ENCODE measurements around the gene AXDND1.

AXDND1 gene

GRCh38 chr1:179340918-179341317, 24.9 kb upstream of the AXDND1 start:
- Histone ChIP-seq H3K27ac (replicated peaks) (no peak overlapping the region), H3K27me3 (ENCODE audit: insufficient read depth, poor library complexity, severe bottlenecking) (no peaks in the 10 kb centered on the region), H3K4me3 (replicated peaks; ENCODE audit: insufficient read depth, low read length) (no peak overlapping the region)
- no peak for DNase-seq (ENCODE audit: low read depth in 1 of 2, low spot score in 1 of 2)
- no peak for TF ChIP-seq REST (IDR thresholded peaks at IDR 0.05; ENCODE audit: insufficient replicate concordance, low read depth)
- TF ChIP-seq SPI1 (IDR thresholded peaks at IDR 0.05; ENCODE audit: borderline replicate concordance, low read depth): no peak
- TF ChIP-seq CTCF (IDR thresholded peaks at IDR 0.05; ENCODE audit: insufficient read depth, low read length): no peak
- no peak for TF ChIP-seq POLR2AphosphoS5 (IDR thresholded peaks at IDR 0.05; ENCODE audit: low read depth)
- TF ChIP-seq GABPA (IDR thresholded peaks at IDR 0.05; ENCODE audit: low read depth): no peak

DNA sequence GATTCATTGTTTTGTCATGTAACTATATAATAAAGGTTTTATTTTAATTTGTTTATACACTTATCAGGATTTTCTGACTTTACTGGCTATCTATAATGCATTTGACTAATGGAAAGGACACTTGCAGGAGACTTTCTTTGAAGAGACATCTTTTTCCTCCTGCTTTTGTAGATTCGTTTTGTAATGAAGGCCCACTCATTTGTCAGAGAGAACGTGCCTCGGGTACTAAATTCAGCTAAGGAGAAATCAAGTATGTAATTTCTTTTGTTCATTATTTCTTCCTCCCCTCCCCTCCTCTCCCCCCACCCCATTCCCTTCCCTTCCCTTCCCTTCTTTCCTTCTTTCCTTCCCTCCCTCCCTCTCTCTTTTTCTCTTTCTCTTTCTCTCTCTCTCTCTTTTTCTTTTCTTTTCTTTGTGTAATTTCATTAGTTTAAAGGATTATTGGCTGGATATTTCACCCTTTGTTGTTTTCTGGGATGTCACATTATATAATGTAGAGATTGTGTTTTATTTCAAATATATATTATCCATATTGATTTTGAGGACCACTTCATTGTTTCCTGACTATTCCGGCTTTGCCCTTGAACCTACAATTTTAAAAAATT, 23.7 kb upstream of the AXDND1 start:
- DNase-seq (ENCODE audit: low read depth in 1 of 2, low spot score in 1 of 2): no peak
- no peak overlapping the region for H3K4me3 ChIP-seq (replicated peaks; ENCODE audit: insufficient read depth, low read length)
- H3K27me3 ChIP-seq (ENCODE audit: insufficient read depth, poor library complexity, severe bottlenecking): no peaks in the 10 kb centered on the region
- TF ChIP-seq POLR2AphosphoS5 (IDR thresholded peaks at IDR 0.05; ENCODE audit: low read depth): no peak
- no peak for TF ChIP-seq REST (IDR thresholded peaks at IDR 0.05; ENCODE audit: insufficient replicate concordance, low read depth)
- no peak for TF ChIP-seq CTCF (IDR thresholded peaks at IDR 0.05; ENCODE audit: insufficient read depth, low read length)
- no peak for TF ChIP-seq GABPA (IDR thresholded peaks at IDR 0.05; ENCODE audit: low read depth)
- no peak for TF ChIP-seq SPI1 (IDR thresholded peaks at IDR 0.05; ENCODE audit: borderline replicate concordance, low read depth)
- no peak overlapping the region for H3K27ac ChIP-seq (replicated peaks)

DNA sequence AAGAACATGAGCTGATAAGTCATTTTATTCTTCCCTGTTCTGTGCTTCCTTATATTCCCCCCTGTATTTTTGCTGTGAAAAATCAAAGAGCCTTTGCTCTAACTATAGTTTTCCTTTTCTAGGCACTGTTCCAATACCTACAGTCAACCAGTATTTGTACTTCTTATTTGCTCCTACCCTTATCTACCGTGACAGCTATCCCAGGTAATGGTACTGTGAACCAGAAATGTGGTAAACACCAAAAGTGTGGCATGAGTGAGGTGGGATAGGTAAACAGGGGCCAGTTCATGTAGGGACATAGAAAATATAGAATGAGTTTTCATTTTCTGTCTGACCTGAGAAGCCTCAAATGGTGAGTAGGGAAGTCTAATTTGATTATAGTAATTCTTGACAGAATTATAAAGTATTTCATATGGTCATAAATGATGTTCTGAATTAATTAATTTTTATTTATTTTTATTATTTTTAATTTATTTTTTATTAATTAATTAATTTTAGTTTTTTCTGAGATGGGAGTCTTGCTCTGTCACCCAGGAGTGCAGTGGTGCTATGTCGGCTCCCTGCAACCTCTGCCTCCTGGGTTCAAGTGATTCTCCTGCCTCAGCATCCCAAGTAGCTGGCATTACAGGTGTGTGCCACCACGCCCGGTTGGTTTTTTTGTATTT, 22.9 kb upstream of the AXDND1 start:
- Histone ChIP-seq H3K27me3 (ENCODE audit: insufficient read depth, poor library complexity, severe bottlenecking) (no peaks in the 10 kb centered on the region), H3K27ac (replicated peaks) (no peak overlapping the region), H3K4me3 (replicated peaks; ENCODE audit: insufficient read depth, low read length) (no peak overlapping the region)
- DNase-seq (ENCODE audit: low read depth in 1 of 2, low spot score in 1 of 2): no peak
- TF ChIP-seq GABPA (IDR thresholded peaks at IDR 0.05; ENCODE audit: low read depth) (no peak), CTCF (IDR thresholded peaks at IDR 0.05; ENCODE audit: insufficient read depth, low read length) (no peak), SPI1 (IDR thresholded peaks at IDR 0.05; ENCODE audit: borderline replicate concordance, low read depth) (no peak), REST (IDR thresholded peaks at IDR 0.05; ENCODE audit: insufficient replicate concordance, low read depth) (no peak), POLR2AphosphoS5 (IDR thresholded peaks at IDR 0.05; ENCODE audit: low read depth) (no peak)

All from HL-60 (cell line).